ENCODE results near the gene RNF114.
"Not testable (repeated sequence)": the region's sequence is repeated elsewhere in the genome, so short reads cannot be mapped to it uniquely, and the experiment has no call there.

Gene RNF114

DNA sequence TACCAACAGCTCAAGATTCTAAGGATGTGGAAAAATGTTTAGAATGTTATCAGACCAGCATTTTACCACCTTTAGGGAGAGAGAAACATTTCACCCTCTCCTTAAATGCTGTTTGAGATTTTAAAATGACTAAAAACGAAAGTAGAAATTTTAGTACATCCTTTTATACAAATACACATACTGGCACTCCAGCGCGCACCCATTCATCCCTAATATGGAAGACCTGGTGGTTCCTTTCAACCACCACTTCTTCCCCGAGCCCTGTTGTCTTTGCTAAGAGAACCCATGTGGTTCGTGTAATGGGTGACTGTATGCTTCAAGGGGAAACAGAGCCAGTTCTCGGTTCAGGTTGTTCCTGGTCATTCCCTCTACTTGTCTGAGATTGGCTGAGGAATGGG is 42.1 kb upstream of the RNF114 start:
- TF ChIP-seq, protein P1, sequence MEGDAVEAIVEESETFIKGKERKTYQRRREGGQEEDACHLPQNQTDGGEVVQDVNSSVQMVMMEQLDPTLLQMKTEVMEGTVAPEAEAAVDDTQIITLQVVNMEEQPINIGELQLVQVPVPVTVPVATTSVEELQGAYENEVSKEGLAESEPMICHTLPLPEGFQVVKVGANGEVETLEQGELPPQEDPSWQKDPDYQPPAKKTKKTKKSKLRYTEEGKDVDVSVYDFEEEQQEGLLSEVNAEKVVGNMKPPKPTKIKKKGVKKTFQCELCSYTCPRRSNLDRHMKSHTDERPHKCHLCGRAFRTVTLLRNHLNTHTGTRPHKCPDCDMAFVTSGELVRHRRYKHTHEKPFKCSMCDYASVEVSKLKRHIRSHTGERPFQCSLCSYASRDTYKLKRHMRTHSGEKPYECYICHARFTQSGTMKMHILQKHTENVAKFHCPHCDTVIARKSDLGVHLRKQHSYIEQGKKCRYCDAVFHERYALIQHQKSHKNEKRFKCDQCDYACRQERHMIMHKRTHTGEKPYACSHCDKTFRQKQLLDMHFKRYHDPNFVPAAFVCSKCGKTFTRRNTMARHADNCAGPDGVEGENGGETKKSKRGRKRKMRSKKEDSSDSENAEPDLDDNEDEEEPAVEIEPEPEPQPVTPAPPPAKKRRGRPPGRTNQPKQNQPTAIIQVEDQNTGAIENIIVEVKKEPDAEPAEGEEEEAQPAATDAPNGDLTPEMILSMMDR (IDR thresholded peaks at IDR 0.05; ENCODE audit: extremely low read depth, insufficient read depth, missing control alignments) = no peak
- in situ Hi-C loops (cut with MboI; ENCODE audit: low pct_unique_long_range_greater_than_20kb, low sequenced_read_pairs, unreplicated experiment) = no loop called here
- DNase-seq (ENCODE audit: low spot score) = peak; percentile 63

DNA sequence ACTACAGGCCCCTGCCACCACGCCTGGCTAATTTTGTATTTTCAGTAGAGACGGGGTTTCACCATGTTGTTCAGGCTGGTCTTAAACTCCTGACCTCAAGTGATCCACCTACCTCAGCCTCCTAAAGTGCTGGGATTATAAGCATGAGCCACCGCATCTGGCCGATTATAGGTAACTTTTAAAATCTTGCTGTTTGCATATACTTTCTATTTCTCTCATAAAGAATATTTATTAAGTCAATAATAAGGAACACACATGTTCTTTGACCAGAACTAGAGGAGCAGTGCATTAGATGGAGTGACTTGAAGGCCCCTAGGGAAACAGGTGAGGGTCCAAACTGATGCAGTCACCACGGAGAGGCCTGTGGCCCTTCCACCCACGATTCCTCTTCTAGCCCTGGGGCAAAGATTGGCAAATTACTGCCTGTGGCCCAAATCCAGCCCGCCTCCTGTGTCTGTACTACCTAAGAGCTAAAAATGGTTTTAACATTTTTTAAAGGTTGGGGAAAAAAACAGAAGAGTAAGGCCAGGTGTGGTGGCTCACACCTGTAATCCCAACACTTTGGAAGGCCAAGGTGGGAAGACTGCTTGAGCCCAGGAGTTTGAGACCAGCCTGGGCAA is 40.6 kb upstream of the RNF114 start:
- DNase-seq (ENCODE audit: low spot score); in situ Hi-C loops (cut with MboI; ENCODE audit: low pct_unique_long_range_greater_than_20kb, low sequenced_read_pairs, unreplicated experiment): not testable (repeated sequence)

DNA sequence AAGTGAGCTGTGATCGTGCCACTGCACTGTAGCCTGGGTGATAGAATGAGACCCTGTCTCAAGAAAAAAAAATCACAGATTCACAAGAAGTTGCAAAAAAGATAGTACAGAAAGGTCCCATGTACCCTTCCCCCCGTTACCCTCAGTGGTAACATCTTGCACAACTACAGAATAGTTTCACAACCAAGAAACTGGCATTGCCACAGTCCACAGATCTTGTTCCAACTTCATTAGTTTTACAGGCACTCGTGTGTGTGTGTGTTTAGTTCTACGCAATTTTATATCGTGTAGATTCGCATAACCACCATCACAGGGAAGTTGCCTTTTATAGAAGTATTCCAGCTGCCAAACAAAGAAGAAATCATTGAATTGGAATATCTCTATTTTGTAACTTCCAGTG is 40.0 kb upstream of the RNF114 start:
- DNase-seq (ENCODE audit: low spot score) = no peak
- in situ Hi-C loops (cut with MboI; ENCODE audit: low pct_unique_long_range_greater_than_20kb, low sequenced_read_pairs, unreplicated experiment) = no loop called here

DNA sequence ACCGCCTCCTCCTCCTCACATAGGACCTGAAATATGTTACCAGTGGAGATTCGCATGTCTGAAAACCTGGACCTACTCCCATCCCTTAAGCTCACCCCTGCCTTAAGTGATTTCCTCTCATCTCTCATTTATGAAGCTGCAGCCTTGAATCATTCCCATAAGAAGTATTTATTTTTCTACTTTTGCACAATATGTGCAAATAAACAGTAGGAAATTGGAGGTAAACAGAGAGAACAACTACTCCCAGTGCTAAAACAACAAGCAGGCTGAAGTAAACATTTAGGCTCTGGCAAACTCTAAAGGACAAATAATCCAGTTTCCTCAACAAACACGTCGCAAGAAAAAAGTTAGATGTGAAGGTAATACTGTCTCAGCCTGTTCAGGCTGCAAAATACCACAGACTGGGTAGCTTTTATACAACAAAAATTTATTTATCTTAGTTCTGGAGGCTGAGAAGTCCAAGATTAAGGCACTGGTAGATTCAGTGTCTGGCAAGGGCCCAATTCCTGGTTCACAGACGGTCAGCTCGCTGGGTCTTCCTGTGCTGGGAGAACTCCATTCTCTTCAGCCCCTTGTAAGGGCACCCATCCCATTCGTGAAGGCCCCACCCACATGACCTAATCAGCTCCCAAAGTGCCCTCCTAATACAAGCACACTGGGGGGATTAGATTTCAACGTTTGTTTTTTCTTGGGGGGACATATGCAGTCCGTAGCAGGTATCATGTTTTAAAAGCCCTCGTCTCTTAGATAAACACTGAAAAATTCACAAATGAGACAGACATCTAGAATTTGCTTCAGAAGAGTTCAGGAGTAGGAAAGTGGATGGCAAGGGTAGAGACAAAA is 36.4 kb upstream of the RNF114 start:
- TF ChIP-seq, protein P1 (IDR thresholded peaks at IDR 0.05; ENCODE audit: extremely low read depth, insufficient read depth, missing control alignments) = no peak
- in situ Hi-C loops (cut with MboI; ENCODE audit: low pct_unique_long_range_greater_than_20kb, low sequenced_read_pairs, unreplicated experiment) = no loop called here
- no peak for DNase-seq (ENCODE audit: low spot score)

More for the DNA sequence above, 40.0 kb upstream of the RNF114 start:
- TF ChIP-seq, protein P1 (IDR thresholded peaks at IDR 0.05; ENCODE audit: extremely low read depth, insufficient read depth, missing control alignments) = no peak

DNA sequence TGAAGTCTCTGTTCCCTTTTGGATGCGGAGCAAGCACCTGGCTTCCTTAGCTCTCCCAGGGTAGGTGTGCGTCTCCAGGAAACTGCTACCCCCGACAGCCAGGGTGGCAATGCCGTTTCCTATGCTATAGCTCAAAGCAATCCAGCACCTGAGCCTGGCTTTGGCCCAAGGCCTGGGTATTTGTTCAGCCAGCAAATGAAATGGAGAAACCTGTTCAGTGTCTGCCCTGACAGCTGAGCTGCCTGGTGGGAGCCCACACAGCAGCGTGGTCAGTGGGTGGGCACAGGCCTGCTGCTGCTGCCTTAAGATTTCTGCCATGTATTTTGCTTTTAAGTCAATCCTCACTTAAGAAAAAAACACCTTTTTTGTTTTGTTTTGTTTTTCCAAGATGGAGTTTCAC is 34.6 kb upstream of the RNF114 start:
- in situ Hi-C loops (cut with MboI; ENCODE audit: low pct_unique_long_range_greater_than_20kb, low sequenced_read_pairs, unreplicated experiment) = no loop called here
- DNase-seq (ENCODE audit: low spot score) = no peak
- TF ChIP-seq, protein P1 (IDR thresholded peaks at IDR 0.05; ENCODE audit: extremely low read depth, insufficient read depth, missing control alignments) = no peak

DNA sequence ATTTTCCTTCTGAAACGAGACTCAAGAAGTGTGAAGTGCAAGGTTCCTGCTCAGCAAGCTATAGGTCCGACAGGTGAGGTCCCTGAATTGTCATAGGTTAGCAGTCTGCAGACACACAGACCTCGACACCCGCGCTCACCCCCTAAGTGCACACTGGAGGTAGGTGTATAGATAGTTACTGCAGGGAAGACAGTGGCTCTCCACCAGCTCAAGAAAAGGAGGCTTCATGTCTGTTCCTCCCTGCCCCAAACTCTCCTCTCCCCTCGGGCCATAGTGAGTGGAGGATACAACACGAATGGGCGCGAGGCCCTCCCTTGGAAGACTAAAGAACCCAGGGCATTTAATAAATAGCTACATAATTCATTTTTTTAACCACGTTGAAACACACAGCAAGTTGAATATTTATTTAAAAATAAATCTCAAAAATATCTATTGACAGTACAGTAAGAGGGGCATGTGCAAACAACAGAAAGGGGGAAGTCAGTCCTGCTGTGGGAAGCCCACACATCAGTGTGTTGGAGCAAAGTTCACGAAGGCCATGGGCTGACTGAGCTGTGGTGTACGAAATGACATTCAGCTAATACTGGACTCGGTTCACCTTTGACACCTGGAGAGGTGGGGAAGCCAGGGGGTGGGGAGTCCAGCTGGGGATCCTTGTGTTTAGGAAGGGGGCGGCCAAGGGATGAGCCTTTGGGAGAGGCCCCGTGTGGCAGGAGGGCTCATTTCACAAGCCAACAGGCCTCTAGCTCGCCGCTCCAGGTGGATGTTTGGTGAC is 31.6 kb upstream of the RNF114 start:
- TF ChIP-seq, protein P1 (IDR thresholded peaks at IDR 0.05; ENCODE audit: extremely low read depth, insufficient read depth, missing control alignments) = no peak
- no peak for DNase-seq (ENCODE audit: low spot score)
- in situ Hi-C loops (cut with MboI; ENCODE audit: low pct_unique_long_range_greater_than_20kb, low sequenced_read_pairs, unreplicated experiment) = no loop called here

Data from GM13977 (cell line).